Endothelial cell (in vitro differentiated cells): ENCODE data around the gene IGDCC3. TPM values are rescaled to one million over a fixed set of nuclear protein-coding genes. Genes with fewer than 3 reads are reported as not detected.
"Not testable (repeated sequence)": the region's sequence is repeated elsewhere in the genome, so short reads cannot be mapped to it uniquely, and the experiment has no call there.

Experiments used
- DNase-seq: peaks from one replicate; pipeline ENCODE4 v3.0.0; 2021; ENCODE audit warnings: low spot score
- H3K27ac Mint-ChIP-seq: one replicate; pipeline ENCODE4 v1.8.0; 2021; ENCODE audit warnings: mixed read lengths, inconsistent platforms; ENCODE audit not compliant: unreplicated experiment
- H3K27me3 Mint-ChIP-seq: one replicate; pipeline ENCODE4 v1.8.0; 2021; ENCODE audit warnings: mild to moderate bottlenecking, moderate library complexity, mixed read lengths, inconsistent platforms; ENCODE audit not compliant: unreplicated experiment
- H3K36me3 Mint-ChIP-seq: one replicate; pipeline ENCODE4 v1.8.0; 2021; ENCODE audit warnings: mild to moderate bottlenecking, low read depth, mixed read lengths, inconsistent platforms; ENCODE audit not compliant: unreplicated experiment
- H3K4me1 Mint-ChIP-seq: one replicate; pipeline ENCODE4 v1.8.0; 2021; ENCODE audit warnings: mild to moderate bottlenecking, mixed read lengths, inconsistent platforms; ENCODE audit not compliant: unreplicated experiment
- H3K4me3 Mint-ChIP-seq: one replicate; pipeline ENCODE4 v1.8.0; 2021; ENCODE audit warnings: mild to moderate bottlenecking, mixed read lengths, inconsistent platforms; ENCODE audit not compliant: unreplicated experiment
- H3K9me3 Mint-ChIP-seq: one replicate; pipeline ENCODE4 v1.8.0; 2021; ENCODE audit warnings: mixed read lengths, inconsistent platforms; ENCODE audit not compliant: unreplicated experiment
- total RNA-seq: library from RNA; stranded (reverse); fragmentation: NEBNext Ultra II Directional; extraction: Animal tissue kit (Norgen Biotek cat#: 25700); gene quantifications from one replicate; pipeline ENCODE4 v1.2.1, GENCODE V29; 2021; ENCODE audit not compliant: unreplicated experiment
- TF ChIP-seq, protein P1 (sequence below): fragments of 200-600 bp; sonication (generic); IDR thresholded peaks from one replicate; pipeline ENCODE4 v1.5.0; 2021; ENCODE audit warnings: antibody characterized with exemption; ENCODE audit not compliant: unreplicated experiment

IGDCC3 gene
- total RNA-seq, 1 donor from 2014 or later: 538 TPM

DNA sequence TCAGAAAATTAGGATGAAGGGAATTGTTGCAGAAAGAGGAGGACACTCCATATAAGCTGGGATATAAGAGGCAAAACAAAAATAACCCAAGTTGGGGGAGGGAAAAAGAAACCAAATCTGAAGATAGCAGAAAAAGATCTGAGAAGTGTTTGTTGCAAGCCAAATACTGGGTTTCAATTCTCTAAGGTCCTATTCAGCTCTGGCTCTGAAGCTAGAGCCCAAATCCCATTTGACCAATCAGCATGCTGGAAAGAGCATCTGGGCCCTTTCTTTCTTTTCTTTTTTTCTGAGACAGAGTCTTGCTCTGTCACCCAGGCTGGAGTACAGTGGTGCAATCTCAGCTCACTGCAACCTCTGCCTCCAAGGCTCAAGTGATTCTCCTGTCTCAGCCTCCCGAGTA is 17.3 kb downstream of the IGDCC3 start:
- Mint-ChIP-seq H3K9me3 (no peaks in the 10 kb centered on the region), H3K27me3 (peaks cover 9% of the 10 kb centered on the region), H3K27ac (no peak overlapping the region), H3K4me3 (no peak overlapping the region), H3K4me1 (peaks cover 65% of the 10 kb centered on the region), H3K36me3 (peaks cover 40% of the 10 kb centered on the region)
- TF ChIP-seq, protein P1, sequence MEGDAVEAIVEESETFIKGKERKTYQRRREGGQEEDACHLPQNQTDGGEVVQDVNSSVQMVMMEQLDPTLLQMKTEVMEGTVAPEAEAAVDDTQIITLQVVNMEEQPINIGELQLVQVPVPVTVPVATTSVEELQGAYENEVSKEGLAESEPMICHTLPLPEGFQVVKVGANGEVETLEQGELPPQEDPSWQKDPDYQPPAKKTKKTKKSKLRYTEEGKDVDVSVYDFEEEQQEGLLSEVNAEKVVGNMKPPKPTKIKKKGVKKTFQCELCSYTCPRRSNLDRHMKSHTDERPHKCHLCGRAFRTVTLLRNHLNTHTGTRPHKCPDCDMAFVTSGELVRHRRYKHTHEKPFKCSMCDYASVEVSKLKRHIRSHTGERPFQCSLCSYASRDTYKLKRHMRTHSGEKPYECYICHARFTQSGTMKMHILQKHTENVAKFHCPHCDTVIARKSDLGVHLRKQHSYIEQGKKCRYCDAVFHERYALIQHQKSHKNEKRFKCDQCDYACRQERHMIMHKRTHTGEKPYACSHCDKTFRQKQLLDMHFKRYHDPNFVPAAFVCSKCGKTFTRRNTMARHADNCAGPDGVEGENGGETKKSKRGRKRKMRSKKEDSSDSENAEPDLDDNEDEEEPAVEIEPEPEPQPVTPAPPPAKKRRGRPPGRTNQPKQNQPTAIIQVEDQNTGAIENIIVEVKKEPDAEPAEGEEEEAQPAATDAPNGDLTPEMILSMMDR: no peak
- no peak for DNase-seq

DNA sequence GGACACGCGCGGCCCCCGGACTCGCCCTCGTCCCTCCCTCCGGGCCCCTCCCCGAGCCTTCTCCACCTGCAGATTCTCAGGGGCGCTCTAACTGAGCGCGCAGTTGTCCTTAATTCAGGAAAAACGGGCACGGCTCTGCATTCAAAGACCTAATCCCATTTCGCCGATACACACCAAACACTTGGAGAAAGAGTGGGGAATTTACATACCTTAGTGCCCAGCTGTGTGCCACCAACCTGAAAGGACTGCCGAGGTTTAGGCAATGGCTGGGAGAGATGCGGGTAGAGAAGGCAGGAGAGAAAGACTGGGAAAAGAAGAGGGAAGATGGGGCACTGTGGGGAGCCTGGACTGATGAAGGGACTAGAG is 21.8 kb downstream of the IGDCC3 start:
- peaks cover 43% of the 10 kb centered on the region for H3K4me1 Mint-ChIP-seq
- peaks cover 15% of the 10 kb centered on the region for H3K27me3 Mint-ChIP-seq
- peak overlapping the region; percentile 87 for H3K4me3 Mint-ChIP-seq
- no peaks in the 10 kb centered on the region for H3K9me3 Mint-ChIP-seq
- DNase-seq: no peak
- H3K27ac Mint-ChIP-seq: peak overlapping the region; percentile 88
- peaks cover 31% of the 10 kb centered on the region for H3K36me3 Mint-ChIP-seq
- TF ChIP-seq, protein P1: no peak

DNA sequence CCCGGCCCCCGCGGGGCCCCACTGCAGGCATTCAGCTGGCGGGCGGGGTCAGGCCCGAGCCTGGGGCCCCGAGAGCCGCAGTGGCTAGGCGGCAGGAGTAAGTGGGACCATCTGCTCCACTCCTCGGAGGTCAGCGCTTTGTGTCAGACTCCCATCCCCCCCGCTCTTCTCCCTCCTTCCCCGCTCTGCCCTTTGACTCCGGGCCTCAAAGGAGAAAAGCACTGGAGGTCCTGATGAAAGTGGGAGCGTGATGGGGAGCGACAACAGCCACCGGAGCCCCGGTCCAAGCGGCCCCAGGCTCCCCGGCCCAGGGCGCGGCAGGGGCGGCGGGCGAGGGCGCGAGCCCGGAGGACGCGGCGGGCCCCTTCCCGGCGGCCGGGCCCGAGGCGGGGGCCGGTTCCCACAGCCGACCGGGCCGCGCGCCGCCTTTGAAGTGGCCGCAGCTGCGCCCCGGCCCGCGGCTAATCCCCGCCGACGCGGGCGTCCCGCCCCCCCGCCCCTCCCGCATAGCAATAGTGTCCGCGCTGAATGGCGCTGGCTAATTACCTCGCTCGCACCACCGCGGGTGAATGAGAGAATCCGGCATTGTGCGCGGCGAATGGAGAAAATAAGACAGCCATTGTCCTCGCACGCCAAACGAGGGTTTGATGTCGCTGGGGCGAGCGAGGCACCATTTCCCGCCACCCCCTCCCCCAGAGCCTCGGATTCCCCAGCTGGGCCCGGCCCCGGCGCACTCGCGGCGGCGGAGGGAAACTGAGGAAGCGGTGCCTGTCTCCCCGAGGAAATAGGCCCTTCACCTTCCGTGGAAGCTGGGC is 22.4 kb downstream of the IGDCC3 start:
- no peak for DNase-seq

DNA sequence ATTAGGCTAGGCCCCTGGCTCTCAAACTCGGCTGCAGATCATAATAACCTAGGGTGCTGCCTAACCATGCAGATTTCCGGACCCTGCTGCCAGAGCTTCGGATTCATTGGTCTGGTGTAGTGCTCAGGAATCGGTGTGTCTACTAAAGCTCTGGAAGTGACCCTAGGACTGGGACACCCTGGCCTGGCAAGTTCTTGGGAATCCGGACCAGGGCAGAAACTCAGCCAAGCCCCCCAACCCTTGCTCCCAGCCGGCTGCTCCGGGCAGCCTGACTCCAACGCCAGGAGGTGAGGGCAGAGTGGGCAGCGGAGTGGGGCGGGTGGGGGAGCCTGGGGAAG is 23.0 kb downstream of the IGDCC3 start:
- DNase-seq: no peak
- Mint-ChIP-seq H3K4me1 (peaks cover 37% of the 10 kb centered on the region), H3K27ac (peak overlapping the region; percentile 40), H3K36me3 (peaks cover 30% of the 10 kb centered on the region), H3K4me3 (peak overlapping the region; percentile 12), H3K9me3 (no peaks in the 10 kb centered on the region), H3K27me3 (peaks cover 12% of the 10 kb centered on the region)
- TF ChIP-seq, protein P1: no peak

More for the DNA sequence above, 22.4 kb downstream of the IGDCC3 start:
- Mint-ChIP-seq H3K4me1 (peaks cover 42% of the 10 kb centered on the region), H3K36me3 (peaks cover 34% of the 10 kb centered on the region), H3K4me3 (no peak overlapping the region), H3K27me3 (peaks cover 14% of the 10 kb centered on the region), H3K27ac (no peak overlapping the region), H3K9me3 (no peaks in the 10 kb centered on the region)
- TF ChIP-seq, protein P1: no peak

DNA sequence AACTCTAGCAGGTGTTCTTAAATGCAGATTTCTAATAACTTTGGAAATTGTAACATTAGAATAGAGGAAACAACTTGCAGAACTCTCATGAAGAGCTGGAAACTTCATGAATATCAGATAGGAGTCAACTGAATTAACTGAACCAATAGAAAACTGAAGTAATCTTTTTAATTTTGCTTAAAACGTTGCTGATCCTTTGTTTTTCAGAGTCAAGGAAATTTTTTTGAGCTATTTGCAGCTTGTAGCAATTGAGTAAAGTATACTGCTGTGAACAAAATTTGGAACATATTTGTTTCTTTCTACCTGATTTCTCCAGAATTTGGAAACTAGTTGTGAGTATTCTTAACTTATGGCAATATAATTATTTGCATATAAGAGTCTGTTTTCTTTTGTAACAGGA is 25.8 kb downstream of the IGDCC3 start:
- H3K4me3 Mint-ChIP-seq, DNase-seq, H3K9me3 Mint-ChIP-seq, H3K27ac Mint-ChIP-seq: not testable (repeated sequence)
- H3K4me1 Mint-ChIP-seq: peaks cover 22% of the 10 kb centered on the region
- H3K36me3 Mint-ChIP-seq: peaks cover 44% of the 10 kb centered on the region
- peaks cover 17% of the 10 kb centered on the region for H3K27me3 Mint-ChIP-seq
